Measurements from ENCODE around the gene MEGF11.

DNA sequence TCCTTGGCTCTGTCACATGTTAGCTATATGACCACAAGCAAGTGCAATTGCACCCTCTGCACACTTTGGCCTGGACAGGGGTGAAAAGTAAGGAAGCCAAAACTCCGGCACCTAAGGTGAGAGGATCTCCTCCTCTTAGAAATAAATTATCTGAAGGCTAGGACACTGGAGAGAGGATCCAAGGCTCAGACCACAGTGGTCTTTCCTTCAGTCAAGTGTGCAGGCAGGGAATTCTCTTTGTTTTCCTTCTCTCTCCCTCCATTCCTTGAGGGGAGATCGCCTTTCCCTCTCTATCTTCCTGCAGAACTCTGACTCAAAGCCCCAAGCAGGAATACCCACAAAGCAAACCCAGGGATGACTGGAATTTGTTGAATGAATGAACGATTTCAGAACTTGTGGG is 3.1 kb upstream of the MEGF11 start:
- TF ChIP-seq, protein P1, sequence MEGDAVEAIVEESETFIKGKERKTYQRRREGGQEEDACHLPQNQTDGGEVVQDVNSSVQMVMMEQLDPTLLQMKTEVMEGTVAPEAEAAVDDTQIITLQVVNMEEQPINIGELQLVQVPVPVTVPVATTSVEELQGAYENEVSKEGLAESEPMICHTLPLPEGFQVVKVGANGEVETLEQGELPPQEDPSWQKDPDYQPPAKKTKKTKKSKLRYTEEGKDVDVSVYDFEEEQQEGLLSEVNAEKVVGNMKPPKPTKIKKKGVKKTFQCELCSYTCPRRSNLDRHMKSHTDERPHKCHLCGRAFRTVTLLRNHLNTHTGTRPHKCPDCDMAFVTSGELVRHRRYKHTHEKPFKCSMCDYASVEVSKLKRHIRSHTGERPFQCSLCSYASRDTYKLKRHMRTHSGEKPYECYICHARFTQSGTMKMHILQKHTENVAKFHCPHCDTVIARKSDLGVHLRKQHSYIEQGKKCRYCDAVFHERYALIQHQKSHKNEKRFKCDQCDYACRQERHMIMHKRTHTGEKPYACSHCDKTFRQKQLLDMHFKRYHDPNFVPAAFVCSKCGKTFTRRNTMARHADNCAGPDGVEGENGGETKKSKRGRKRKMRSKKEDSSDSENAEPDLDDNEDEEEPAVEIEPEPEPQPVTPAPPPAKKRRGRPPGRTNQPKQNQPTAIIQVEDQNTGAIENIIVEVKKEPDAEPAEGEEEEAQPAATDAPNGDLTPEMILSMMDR (IDR thresholded peaks at IDR 0.05), result no peak
- TF ChIP-seq POLR2A (IDR thresholded peaks at IDR 0.05; ENCODE audit: low read length) (no peak), CHD2 (IDR thresholded peaks at IDR 0.05; ENCODE audit: low read length, partially characterized antibody) (no peak), EP300 (IDR thresholded peaks at IDR 0.05) (no peak), ZNF302 (CRISPR knock-in tag; IDR thresholded peaks at IDR 0.05) (no peak), PHF8 (IDR thresholded peaks at IDR 0.05; ENCODE audit: borderline replicate concordance, low read depth) (no peak), TFCP2L1 (CRISPR knock-in tag; IDR thresholded peaks at IDR 0.05) (no peak)
- TF ChIP-seq, protein P2, sequence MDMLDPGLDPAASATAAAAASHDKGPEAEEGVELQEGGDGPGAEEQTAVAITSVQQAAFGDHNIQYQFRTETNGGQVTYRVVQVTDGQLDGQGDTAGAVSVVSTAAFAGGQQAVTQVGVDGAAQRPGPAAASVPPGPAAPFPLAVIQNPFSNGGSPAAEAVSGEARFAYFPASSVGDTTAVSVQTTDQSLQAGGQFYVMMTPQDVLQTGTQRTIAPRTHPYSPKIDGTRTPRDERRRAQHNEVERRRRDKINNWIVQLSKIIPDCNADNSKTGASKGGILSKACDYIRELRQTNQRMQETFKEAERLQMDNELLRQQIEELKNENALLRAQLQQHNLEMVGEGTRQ (IDR thresholded peaks at IDR 0.05), result no peak
- TF ChIP-seq, protein P3, sequence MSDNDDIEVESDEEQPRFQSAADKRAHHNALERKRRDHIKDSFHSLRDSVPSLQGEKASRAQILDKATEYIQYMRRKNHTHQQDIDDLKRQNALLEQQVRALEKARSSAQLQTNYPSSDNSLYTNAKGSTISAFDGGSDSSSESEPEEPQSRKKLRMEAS (IDR thresholded peaks at IDR 0.05), result no peak
- TF ChIP-seq, protein P4, sequence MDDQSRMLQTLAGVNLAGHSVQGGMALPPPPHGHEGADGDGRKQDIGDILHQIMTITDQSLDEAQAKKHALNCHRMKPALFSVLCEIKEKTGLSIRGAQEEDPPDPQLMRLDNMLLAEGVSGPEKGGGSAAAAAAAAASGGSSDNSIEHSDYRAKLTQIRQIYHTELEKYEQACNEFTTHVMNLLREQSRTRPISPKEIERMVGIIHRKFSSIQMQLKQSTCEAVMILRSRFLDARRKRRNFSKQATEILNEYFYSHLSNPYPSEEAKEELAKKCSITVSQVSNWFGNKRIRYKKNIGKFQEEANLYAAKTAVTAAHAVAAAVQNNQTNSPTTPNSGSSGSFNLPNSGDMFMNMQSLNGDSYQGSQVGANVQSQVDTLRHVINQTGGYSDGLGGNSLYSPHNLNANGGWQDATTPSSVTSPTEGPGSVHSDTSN (IDR thresholded peaks at IDR 0.05), result no peak
- TF ChIP-seq, protein P5, sequence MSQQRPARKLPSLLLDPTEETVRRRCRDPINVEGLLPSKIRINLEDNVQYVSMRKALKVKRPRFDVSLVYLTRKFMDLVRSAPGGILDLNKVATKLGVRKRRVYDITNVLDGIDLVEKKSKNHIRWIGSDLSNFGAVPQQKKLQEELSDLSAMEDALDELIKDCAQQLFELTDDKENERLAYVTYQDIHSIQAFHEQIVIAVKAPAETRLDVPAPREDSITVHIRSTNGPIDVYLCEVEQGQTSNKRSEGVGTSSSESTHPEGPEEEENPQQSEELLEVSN (IDR thresholded peaks at IDR 0.05; ENCODE audit: borderline replicate concordance, low read depth), result no peak
